ENCODE measurements around the gene MAPKAPK2.

GRCh38 chr1:206658264-206658980 lies 26.3 kb upstream of the MAPKAPK2 start:
- TF ChIP-seq POLR2A (IDR thresholded peaks at IDR 0.05; ENCODE audit: low read length) (peak; percentile 13), GATA1 (IDR thresholded peaks at IDR 0.05; ENCODE audit: low read depth, low read length) (no peak)
